Measurements from ENCODE around the gene DOK3.

The DOK3 gene, protein sequence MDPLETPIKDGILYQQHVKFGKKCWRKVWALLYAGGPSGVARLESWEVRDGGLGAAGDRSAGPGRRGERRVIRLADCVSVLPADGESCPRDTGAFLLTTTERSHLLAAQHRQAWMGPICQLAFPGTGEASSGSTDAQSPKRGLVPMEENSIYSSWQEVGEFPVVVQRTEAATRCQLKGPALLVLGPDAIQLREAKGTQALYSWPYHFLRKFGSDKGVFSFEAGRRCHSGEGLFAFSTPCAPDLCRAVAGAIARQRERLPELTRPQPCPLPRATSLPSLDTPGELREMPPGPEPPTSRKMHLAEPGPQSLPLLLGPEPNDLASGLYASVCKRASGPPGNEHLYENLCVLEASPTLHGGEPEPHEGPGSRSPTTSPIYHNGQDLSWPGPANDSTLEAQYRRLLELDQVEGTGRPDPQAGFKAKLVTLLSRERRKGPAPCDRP

DNA sequence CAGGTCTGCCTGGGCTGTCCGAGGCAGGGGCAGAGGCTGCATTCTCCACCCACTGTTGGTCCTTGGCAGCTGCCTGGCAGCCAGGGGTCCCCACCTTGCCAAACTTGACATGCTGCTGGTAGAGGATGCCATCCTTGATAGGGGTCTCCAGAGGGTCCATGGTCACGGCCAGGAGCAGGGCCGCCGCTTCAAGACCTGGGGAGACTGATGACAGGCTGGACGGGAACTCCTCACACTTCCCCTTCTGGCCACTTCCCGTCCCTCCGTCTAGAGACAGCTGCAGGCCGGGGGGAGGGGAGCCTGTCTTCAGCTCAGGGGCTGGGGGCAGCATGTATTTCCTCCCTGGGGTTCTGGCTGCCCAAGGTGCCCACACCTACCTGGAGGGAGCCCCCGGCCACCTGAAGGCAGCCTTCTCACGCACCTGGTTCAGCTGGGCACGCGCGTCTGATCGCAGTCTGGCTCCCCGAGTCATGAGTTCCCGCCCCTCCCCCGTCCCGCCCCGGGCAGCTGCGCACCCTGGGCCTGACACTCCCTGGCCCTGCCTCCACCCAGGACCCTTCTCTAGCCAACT, at the start of gene DOK3:
Gene DOK3, minus strand, starts transcription at position 446 of the 571 bp plus-strand sequence. Its CDS starts 286 bp downstream, at position 160.
- no peak for DNase-seq (ENCODE audit: low read depth, low spot score)

DNA sequence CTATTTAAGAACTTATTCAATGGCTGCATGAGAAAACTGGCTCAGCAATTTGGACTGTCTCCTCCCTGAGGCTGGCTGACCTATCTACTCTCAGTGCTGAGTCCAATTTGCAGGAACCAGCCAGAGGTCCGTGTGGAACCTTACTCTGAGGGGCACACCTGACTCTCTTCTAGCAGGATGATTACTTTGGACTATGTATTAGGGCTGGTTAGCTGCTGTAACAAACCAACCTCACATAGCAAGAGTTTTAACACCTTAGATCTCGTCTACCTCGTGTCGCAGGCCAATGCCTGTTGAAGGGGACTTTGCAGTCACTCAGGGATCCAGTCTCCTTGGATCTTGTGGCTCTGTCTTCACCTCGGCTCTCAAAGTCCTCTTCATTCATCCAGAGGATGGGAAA, 48.2 kb upstream of the DOK3 start:
- no peak for DNase-seq (ENCODE audit: low read depth, low spot score)

- DNase-seq (ENCODE audit: low read depth, low spot score) = no peak
These were observed 47.5 kb upstream of the DOK3 start for GRCh38 chr5:177557041-177557647.

DNA sequence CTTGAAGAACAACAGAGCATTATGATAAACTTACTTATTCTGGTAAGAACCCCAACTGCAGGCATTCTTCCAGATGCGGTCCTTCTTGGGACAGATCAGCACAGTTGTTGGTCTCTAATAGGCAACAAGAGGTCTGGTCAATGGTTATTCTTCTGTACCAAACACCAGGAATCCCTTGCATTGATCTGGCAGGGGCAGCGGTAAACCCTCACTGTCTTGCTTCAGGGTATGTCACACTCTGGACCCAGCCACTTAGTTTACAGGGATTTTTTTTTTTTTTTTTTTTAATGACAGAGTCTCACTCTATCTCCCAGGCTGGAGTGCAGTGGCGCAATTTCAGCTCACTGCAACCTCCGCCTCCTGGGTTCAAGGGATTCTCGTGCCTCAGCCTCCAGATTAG, 46.0 kb upstream of the DOK3 start:
- no peak for DNase-seq (ENCODE audit: low read depth, low spot score)

DNA sequence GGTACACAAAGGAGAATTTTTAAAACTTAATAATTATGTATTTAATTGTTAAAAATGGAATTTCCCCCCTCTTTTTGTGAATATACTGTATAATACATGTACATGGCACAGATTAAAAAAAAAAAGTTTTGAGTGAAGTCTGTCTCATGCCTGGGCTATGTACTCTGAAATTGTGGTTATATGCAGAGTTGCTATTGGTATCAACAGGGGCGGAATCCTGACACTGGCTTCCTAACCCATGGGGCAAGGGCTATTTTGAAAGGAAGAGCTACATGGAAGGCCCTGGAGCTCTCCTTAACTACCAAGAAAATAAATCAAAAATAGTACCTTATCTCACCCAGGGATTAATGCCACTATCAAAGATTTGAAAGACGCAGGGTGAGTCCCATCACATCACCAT, 45.6 kb upstream of the DOK3 start:
- DNase-seq (ENCODE audit: low read depth, low spot score) = no peak

- DNase-seq (ENCODE audit: low read depth, low spot score) = peak; percentile 88
These were observed 45.0 kb upstream of the DOK3 start, which contains the start of gene FAM193B for GRCh38 chr5:177554474-177555111. FAM193B (minus strand) TSS chr5:177554563; CDS start chr5:177554458, 105 bp downstream.

DNA sequence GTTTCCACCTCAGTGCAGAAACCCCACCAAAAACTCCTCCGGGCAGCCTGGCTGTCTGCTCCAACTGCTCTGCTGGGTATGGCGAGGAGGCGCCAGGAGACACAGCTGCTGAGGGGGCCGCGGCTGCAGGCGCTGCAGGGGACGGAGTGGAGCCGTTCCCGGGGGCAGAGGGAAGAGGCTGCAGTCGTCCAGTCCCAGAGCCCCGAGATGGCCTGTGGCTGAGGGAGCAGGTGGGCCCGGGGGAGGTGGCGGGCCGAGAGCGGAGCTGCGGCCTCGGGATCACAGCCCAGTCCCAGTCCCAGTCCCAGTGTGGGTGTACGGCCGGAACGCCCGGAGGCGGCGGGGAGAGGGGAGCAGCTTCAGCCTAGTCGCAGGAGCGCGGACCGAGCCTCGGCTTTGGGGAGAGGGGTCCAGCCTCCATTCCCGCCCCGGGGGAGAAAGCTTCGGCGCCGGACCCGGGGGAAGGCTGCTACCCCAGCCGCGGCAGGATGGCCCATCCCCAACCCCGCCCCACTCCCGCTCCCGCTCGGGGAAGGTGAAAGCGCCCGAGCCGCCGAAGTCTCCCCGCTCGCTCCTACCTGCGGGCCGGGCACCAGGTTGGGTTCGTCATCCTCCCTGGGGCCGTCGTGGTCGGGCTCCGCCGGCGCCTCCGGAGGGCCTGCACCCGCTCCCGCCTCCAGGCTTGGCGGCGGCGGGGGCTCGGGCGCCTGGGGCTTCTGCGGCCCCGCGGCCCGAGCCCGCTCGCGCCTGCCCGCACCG, 44.2 kb upstream of the DOK3 start:
- DNase-seq (ENCODE audit: low read depth, low spot score) = peak; percentile 21

DNA sequence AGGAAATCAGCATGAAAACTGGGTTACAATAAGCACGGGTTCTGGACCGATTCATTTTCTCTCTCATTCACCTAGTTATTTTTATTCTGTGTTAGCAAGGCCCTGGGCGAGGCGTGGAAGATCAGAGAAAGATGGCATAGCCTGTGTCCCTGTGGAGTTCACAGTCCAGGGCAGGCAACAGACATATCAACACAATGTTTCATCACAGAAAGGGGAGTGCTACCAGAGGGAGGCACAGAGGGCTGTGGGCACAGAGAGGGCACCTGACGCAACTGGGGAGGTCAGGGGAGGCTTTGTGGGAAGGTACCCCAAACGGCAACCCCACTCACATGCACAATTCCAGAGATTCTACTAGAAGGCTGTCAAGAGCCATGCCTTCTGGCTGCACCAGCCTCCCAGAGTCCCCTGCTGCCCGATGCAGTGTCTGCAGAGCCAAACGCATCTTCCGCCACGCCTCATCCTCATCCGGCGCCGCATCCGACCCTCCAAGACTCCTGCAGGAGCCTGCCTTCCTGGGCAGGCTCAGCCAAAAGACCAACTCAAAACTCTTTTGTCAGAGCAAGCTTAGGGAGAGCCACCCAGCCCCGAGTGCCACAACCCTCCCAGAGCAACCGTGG, 43.3 kb upstream of the DOK3 start:
- DNase-seq (ENCODE audit: low read depth, low spot score) = no peak

- DNase-seq (ENCODE audit: low read depth, low spot score) = no peak
These were observed 40.5 kb upstream of the DOK3 start for GRCh38 chr5:177550122-177550521.

DNA sequence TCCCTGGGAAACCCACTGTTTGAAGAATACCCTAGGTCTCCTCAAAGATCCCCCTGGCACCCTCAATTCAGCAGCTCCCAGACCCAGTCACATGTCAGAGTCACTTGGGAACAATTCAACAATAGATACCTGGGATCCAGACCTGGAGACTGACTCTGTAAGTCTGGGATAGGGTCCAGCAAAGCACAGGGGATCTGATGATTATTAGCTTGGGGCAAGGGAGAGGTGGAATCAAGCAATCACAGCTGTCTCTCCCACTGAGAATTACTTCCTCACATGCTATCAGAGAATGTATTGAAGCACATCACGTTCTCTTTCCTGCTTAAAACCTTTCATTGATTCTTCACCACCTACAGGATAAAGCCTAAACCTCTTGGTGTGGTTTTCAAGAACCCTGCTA, 38.9 kb upstream of the DOK3 start:
- no peak for DNase-seq (ENCODE audit: low read depth, low spot score)

DNA sequence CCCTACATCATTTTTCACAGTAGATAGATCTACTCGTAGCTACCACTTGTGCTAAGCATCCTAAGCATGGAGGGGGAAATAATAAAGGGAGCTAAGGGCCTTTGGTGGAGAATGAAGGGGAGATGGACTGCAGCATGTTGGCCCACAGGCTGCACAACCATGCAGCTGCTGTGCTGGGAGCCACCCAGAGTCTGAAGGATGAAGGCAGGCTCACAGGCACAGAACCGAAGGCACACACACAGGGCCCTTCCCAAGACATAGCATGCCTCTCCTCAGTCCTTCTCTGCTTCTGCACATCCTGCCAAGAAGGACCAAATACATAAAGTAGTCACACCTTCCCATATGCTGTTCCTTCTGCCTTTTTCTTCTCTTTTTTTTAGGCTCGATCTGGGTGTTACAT, 38.1 kb upstream of the DOK3 start:
- no peak for DNase-seq (ENCODE audit: low read depth, low spot score)

- DNase-seq (ENCODE audit: low read depth, low spot score) = no peak
These were observed 36.7 kb upstream of the DOK3 start for GRCh38 chr5:177546258-177546741.

- no peak for DNase-seq (ENCODE audit: low read depth, low spot score)
These were observed 36.0 kb upstream of the DOK3 start for GRCh38 chr5:177545487-177546257.

GRCh38 chr5:177542816-177543465, 33.3 kb upstream of the DOK3 start:
- DNase-seq (ENCODE audit: low read depth, low spot score) = no peak

GRCh38 chr5:177540438-177540837, 30.8 kb upstream of the DOK3 start:
- DNase-seq (ENCODE audit: low read depth, low spot score) = no peak

DNA sequence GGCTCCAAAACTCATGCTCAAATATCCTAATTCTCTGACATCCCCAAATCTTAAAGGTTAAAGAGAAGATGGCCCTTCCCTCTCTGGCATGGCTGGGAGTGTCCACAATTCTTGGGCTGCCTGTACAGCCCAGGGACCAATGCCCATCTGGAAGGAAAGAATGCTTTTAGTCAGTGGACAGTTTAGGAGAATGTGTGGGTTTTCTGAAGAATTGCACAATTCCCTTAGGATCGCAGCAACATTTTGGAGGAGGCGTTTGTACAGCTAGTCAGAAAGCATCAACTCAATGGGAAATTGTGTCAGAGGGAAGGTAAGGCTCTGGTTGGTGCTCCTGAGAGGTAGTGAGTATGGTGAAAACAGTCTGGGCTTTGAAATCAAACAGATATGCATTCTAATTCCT, 29.8 kb upstream of the DOK3 start:
- DNase-seq (ENCODE audit: low read depth, low spot score) = no peak

DNA sequence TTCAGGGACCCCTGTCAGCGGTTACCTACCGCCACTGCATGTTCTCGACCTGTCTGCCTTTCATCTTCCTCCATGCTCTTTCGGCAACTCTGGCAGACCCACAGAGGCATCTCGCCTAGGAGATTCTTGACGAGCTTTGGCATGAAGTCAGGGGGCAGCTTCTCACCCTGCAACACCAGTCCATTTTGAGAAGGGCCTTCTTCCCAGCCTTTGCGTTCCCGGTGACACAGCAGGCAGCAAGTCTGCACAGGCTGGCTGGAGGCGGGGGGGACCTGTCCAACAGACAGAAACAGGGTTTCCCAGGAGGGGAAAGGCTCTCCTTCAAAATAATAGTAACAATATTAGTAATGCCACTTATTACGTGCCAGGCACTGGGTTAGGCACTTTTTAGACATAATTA, 29.2 kb upstream of the DOK3 start:
- DNase-seq (ENCODE audit: low read depth, low spot score) = no peak

DNA sequence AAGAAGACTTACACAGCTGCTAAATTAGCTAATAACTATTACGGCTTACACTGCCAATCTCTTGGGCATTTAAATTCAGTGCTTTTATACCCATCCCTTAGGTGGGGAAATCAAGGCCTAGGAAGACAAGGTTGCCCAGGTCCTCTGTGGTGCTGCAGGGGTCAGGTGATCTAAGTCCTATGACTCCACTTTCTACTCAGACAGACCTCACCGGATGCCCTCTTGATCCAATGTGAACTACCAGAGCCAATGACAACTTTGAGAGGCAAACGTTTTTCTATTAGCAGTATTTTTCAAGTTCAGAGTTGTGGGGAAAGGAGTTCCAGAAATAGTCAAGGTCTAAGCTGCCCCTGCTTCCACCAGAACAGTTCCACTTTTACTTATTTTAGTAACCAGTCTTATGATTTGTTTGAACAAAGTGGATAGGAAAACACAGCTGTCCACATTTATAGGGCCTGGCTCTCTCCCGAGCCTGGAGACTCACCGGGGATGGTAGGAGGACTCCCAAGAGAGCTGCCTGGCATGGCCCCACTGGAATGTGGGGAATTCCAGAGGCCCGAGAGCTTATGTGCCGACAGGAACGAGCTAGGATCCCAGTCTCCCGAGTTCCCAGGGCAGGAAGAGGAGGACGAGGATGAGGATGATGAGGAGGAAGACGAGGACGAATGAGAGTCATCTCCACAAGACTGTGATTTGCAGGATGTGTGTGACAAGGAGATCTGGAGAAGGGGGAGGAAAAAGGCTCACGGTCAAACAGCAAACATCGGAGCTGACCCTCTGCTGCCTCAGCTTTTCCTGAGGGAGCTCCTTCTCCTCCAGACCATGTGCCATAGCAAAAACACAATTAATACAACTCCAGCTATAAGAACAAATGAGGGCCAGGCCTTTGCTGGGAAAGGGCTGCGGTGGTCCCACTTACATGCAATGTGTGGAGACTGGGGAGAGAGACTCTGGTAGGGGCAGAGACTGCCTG, 28.0 kb upstream of the DOK3 start:
- DNase-seq (ENCODE audit: low read depth, low spot score) = no peak
